HG03066 (cell line): ENCODE data around the gene TAPBPL.

Experiments used
- ATAC-seq: cut with Tn5 transposase; IDR thresholded peaks from one replicate; pipeline ENCODE4 v1.9.1; 2021; ENCODE audit warnings: low read depth; ENCODE audit not compliant: unreplicated experiment

Gene TAPBPL

GRCh38 chr12:6435961-6436715, 15.7 kb upstream of the TAPBPL start:
- no peak for ATAC-seq

GRCh38 chr12:6437586-6437985, 14.3 kb upstream of the TAPBPL start:
- ATAC-seq, result no peak

GRCh38 chr12:6438345-6438744, 13.5 kb upstream of the TAPBPL start:
- no peak for ATAC-seq

GRCh38 chr12:6440391-6440790, 11.5 kb upstream of the TAPBPL start:
- no peak for ATAC-seq

- no peak for ATAC-seq
Measured at GRCh38 chr12:6442836-6443235, 9.0 kb upstream of the TAPBPL start.

- no peak for ATAC-seq
Measured at GRCh38 chr12:6443361-6443983, 8.4 kb upstream of the TAPBPL start.

- no peak for ATAC-seq
Measured at GRCh38 chr12:6444031-6444430, 7.8 kb upstream of the TAPBPL start.

GRCh38 chr12:6444704-6445688, 6.8 kb upstream of the TAPBPL start, which contains the start of gene CD27:
CD27 (plus strand) TSS chr12:6444955; CDS start chr12:6445096, 141 bp downstream.
- no peak for ATAC-seq

GRCh38 chr12:6450091-6450868, 1.6 kb upstream of the TAPBPL start:
- no peak for ATAC-seq

GRCh38 chr12:6450869-6451347, 934 bp upstream of the TAPBPL start:
- no peak for ATAC-seq

GRCh38 chr12:6452245-6452943, 552 bp downstream of the TAPBPL start:
- no peak for ATAC-seq

GRCh38 chr12:6452944-6453630, 1.2 kb downstream of the TAPBPL start:
- no peak for ATAC-seq

- ATAC-seq, result no peak
Measured at GRCh38 chr12:6457220-6457945, 5.5 kb downstream of the TAPBPL start.

GRCh38 chr12:6458281-6459003, 6.6 kb downstream of the TAPBPL start:
- no peak for ATAC-seq

- ATAC-seq, result no peak
Measured at GRCh38 chr12:6459004-6459337, 7.1 kb downstream of the TAPBPL start.

- no peak for ATAC-seq
Measured at GRCh38 chr12:6460751-6461371, 9.0 kb downstream of the TAPBPL start.
